RPMI7951 (cell line): Measurements from ENCODE around the gene FERMT3. TPM values are rescaled to one million over a fixed set of nuclear protein-coding genes. Genes with fewer than 3 reads are reported as not detected.

ENCODE experiments used
- DNase-seq: peaks from one replicate; pipeline ENCODE4 v3.0.0-alpha.2; 2012; ENCODE audit warnings: low read depth
- total RNA-seq: library from RNA; depleted of rRNA; stranded (reverse); fragments of >200 nt; shearing (Covaris generic); gene quantifications from 2 replicates; pipeline ENCODE4 v1.2.3, GENCODE V29; 2014

FERMT3 gene
- total RNA-seq, 1 experiment from 2014 or later: 29.1 TPM

GRCh38 chr11:64249563-64250414 lies 43.3 kb downstream of the FERMT3 start:
- no peak for DNase-seq

DNA sequence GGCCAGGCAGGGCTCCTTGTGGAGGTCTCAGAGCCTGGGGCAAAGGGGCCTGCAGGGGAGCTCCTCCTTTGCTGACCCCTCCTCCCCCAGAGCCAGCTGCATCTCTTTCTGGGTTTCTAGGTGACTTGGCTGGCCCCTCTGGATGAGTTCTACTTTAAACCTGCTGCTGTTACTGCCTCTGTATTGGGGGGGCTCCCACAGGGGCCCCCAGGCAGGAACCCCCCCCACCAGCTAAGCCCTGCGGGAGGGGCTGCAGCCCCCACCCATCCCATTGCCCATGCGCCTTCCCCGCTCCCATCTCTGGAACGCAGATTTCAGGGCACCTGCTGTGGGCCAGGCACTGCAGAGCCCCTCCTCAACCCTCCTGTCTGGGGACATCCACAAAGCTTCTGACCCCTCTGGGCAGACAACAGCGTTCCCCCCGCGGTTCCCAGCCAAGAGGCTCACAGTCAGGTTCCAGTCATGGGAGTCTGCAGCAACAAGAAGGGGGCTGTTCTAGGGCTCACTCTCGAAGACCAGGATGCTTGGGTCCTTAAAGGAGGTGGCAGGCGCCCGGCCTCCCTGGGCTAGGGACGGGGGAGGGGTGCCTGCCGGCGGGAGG lies 44.0 kb downstream of the FERMT3 start:
- DNase-seq: no peak

- DNase-seq: peak; percentile 50
Measured at GRCh38 chr11:64251016-64251752, 44.7 kb downstream of the FERMT3 start, which contains the start of gene PLCB3. Gene PLCB3 (plus strand): TSS chr11:64251530. CDS start chr11:64251650, 120 bp downstream.

GRCh38 chr11:64251753-64252002 lies 45.2 kb downstream of the FERMT3 start:
- no peak for DNase-seq

- DNase-seq: peak; percentile 50
Measured at GRCh38 chr11:64252003-64252872, 45.7 kb downstream of the FERMT3 start.

- no peak for DNase-seq
Measured at GRCh38 chr11:64253043-64253442, 46.5 kb downstream of the FERMT3 start.

- no peak for DNase-seq
Measured at GRCh38 chr11:64253481-64253880, 47.0 kb downstream of the FERMT3 start.

DNA sequence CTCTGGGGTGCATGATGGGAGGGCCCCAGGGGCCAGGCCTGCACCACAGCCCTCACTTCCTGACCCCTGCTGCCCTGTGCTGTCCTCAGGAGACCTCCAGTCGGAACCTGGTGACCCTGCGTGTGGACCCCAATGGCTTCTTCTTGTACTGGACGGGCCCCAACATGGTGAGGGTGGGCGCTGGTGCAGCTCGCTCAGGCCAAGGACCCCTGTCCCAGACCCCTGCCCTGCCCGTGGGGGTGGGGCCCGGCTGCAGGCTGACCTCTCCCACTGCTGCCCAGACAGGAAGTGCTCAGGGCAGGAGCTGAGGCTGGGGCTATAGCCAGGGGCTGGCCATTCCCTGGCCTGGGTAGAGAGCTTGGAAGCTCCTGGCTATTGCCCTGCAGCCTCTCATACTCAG lies 47.8 kb downstream of the FERMT3 start:
- no peak for DNase-seq

- DNase-seq: no peak
Measured at GRCh38 chr11:64255135-64256128, 48.9 kb downstream of the FERMT3 start.

DNA sequence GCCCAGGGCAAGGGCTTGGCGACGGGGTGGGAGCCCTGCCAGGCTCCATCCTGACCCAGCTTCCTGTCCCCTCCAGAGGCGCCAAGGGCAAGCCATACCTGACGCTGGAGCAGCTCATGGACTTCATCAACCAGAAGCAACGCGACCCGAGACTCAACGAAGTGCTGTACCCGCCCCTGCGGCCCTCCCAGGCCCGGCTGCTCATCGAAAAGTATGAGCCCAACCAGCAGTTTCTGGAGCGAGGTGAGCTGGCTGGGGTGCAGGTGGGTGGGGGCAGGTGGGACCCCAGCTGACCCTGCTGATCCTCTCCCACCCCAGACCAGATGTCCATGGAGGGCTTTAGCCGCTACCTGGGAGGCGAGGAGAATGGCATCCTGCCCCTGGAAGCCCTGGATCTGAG lies 49.8 kb downstream of the FERMT3 start:
- no peak for DNase-seq

- DNase-seq: no peak
Measured at GRCh38 chr11:64258356-64258755, 51.8 kb downstream of the FERMT3 start.

GRCh38 chr11:64258946-64259532 lies 52.5 kb downstream of the FERMT3 start:
- DNase-seq: no peak

GRCh38 chr11:64259533-64260067 lies 53.1 kb downstream of the FERMT3 start:
- no peak for DNase-seq

DNA sequence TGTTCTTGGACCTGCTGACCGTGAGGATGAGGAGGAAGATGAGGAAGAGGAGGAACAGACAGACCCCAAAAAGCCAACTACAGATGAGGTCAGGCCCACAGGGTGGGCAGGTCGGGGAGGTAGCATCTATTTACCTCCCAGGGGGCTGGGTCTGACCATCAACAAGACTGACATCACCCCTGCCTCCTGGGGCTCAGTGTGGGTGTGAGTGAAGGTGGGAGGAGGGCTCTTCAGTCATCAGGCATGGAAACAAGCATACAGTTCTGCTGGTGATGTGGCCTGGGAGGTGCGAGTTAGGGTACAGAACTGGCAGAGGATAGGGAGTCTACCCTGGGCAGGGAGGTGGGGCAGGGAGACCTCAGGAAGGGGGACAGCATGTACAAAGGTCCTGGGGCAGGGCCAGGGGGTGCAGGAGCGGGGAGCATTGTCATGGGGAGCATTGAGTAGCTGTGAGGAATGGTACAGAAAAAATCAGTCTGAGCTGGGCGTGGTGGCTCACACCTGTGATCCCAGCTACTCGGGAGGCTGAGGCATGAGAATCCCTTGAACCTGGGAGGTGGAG lies 53.7 kb downstream of the FERMT3 start:
- DNase-seq: no peak

DNA sequence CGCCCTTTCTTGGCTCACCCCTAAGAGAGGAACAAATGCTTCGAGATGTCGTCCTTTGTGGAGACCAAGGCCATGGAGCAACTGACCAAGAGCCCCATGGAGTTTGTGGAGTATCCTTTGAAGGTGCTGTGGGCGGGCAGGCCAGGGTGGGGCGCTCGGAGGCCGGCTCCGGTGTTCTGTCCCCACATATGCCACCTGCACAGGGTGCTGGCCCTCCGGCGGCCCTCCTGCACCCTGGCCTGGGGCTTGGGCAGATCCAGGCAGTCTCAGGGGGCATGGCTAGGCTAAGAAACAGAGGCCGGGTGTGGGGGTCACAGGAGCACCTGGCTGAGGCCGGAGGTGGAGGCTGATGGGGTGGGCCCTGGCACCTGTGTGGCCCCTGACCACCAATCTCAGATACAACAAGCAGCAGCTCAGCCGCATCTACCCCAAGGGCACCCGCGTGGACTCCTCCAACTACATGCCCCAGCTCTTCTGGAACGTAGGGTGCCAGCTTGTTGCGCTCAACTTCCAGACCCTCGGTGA lies 55.1 kb downstream of the FERMT3 start:
- no peak for DNase-seq

DNA sequence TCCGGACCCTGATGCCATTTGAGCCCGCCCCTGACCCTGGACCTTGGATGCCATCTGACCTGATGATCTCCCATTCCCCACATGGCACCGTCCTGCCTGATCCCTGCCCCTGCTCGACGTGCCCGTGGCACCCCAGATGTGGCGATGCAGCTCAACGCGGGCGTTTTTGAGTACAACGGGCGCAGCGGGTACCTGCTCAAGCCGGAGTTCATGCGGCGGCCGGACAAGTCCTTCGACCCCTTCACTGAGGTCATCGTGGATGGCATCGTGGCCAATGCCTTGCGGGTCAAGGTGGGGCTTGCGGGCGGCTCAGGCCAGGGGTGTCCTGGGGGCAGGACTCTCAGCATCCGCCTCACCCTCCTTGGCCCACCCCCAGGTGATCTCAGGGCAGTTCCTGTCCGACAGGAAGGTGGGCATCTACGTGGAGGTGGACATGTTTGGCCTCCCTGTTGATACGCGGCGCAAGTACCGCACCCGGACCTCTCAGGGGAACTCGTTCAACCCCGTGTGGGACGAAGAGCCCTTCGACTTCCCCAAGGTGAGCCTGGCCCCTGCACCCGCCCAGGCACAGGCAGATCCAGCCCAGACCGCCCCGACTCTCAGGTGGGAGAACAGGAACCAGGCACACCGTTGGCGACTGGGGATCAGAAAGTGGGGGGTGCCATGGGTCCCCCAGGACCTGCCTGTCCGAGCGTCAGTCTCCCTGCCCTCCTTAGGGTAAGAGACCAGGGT lies 55.9 kb downstream of the FERMT3 start:
- DNase-seq: no peak

- DNase-seq: peak; percentile 99
Measured at GRCh38 chr11:64263021-64263946, 56.8 kb downstream of the FERMT3 start.

GRCh38 chr11:64263947-64264317 lies 57.4 kb downstream of the FERMT3 start:
- DNase-seq: no peak
